Esophagus muscularis mucosa (tissue), 4 donors: ENCODE measurements around the gene TBCE. TPM values are rescaled to one million over a fixed set of nuclear protein-coding genes. Genes with fewer than 3 reads are reported as not detected.

Source experiments
- DNase-seq: peaks from one replicate; pipeline ENCODE4 v3.0.0-alpha.2; 2017; ENCODE audit errors: extremely low spot score
- H3K27ac ChIP-seq, 4 donors: fragments of 200-600 bp; sonication (generic); replicated peaks in 1 of 4; 1 replicate in 3 of 4; 2 replicates in 1 of 4; pipeline ENCODE4 v1.5.1; 2016 to 2019; ENCODE audit warnings: mild to moderate bottlenecking in 1 of 4
- H3K27me3 ChIP-seq, 4 donors: fragments of 200-600 bp; sonication (generic); one replicate each; pipeline versions ENCODE4 v1.5.1 to v1.6.0; 2016 to 2019
- H3K36me3 ChIP-seq, 4 donors: fragments of 200-600 bp; sonication (generic); one replicate each; pipeline ENCODE4 v1.5.1; 2016 to 2019
- H3K4me1 ChIP-seq, 4 donors: fragments of 200-600 bp; sonication (generic); one replicate each; pipeline ENCODE4 v1.5.1; 2016 to 2019
- H3K4me3 ChIP-seq, 4 donors: fragments of 200-600 bp; sonication (generic); 1 replicate in 2 of 4; 2 replicates in 2 of 4; pipeline ENCODE4 v1.5.1; 2016 to 2019; ENCODE audit warnings: mild to moderate bottlenecking in 4 of 4, moderate library complexity in 1 of 4
- H3K9me3 ChIP-seq, 4 donors: fragments of 200-600 bp; sonication (generic); 1 replicate in 3 of 4; 2 replicates in 1 of 4; pipeline ENCODE4 v1.5.1; 2016 to 2019
- CTCF ChIP-seq, 3 experiments: fragments of 200-600 bp in 2 of 3; fragments of 450-650 bp in 1 of 3; sonication (generic) in 2 of 3; IDR thresholded peaks; one replicate each; pipeline ENCODE4 v1.5.1; 2017 to 2019; ENCODE audit warnings: antibody characterized with exemption in 3 of 3, mild to moderate bottlenecking in 2 of 3, moderate library complexity in 1 of 3
- EP300 ChIP-seq: sonication (generic); formaldehyde crosslinking; IDR thresholded peaks from one replicate; pipeline ENCODE4 v1.6.1; 2017; ENCODE audit warnings: antibody characterized with exemption
- POLR2A ChIP-seq: fragments of 450-650 bp; IDR thresholded peaks from one replicate; pipeline ENCODE4 v1.6.1; 2017; ENCODE audit warnings: antibody characterized with exemption, moderate library complexity, mild to moderate bottlenecking, low read depth
- POLR2AphosphoS5 ChIP-seq, 2 donors: sonication (generic); formaldehyde crosslinking; IDR thresholded peaks; one replicate each; pipeline ENCODE4 v1.6.1; 2017; ENCODE audit warnings: antibody characterized with exemption in 2 of 2
- WGBS: methylation state at CpG from one replicate; pipeline ENCODE4 v1.1.5; 2018; 5-methylcytosine and 5-hydroxymethylcytosine counted together
- intact Hi-C: fragments of 100-400 bp; cut with DNase I; formaldehyde crosslinking; loops from one replicate; pipeline ENCODE4 v1.15.1; 2023
- total RNA-seq, 4 donors: library from RNA; depleted of rRNA; stranded (reverse); fragments of >200 nt; gene quantifications; one replicate each; pipeline versions ENCODE4 v1.1.0 to v1.2.1, GENCODE V29; 2016

Gene TBCE
- total RNA-seq, 4 donors from 2014 or later = 10.6 to 21.6 (median 15.3) TPM

DNA sequence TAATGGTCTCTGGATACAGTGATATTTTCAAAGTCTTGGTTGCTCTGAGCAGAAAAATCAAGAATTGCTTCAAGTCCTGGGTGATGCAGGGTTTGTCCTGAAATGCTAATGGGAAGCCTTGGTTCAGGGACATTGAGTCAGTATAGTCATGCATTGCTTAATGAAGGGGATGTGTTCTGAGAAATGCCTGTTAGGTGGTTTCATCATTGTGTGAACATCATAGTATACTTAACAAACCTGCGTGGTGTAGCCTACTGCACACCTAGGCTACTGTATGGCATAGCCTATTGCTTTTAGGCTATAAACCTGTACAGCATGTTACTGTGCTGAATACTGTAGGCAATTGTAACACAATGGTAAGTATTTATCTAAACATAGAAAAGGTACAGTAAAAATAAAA is 36.4 kb downstream of the TBCE start:
- peaks cover 0 to 13% (median 4%) of the 10 kb centered on the region in 4 donors for H3K36me3 ChIP-seq
- H3K27ac ChIP-seq = no peak overlapping the region
- H3K27me3 ChIP-seq = no peaks in the 10 kb centered on the region
- H3K4me1 ChIP-seq = peaks cover 0 to 2% (median 0%) of the 10 kb centered on the region in 4 donors
- no peaks in the 10 kb centered on the region for H3K9me3 ChIP-seq
- no peak for TF ChIP-seq POLR2A
- no peak for TF ChIP-seq POLR2AphosphoS5 (IDR thresholded peaks at IDR 0.05)
- TF ChIP-seq EP300 = no peak
- TF ChIP-seq CTCF (IDR thresholded peaks at IDR 0.05) = no peak
- intact Hi-C loops = no loop called here
- WGBS = 73% methylated on average over 1 of the region's 1 CpG
- DNase-seq = no peak
- no peak overlapping the region for H3K4me3 ChIP-seq

DNA sequence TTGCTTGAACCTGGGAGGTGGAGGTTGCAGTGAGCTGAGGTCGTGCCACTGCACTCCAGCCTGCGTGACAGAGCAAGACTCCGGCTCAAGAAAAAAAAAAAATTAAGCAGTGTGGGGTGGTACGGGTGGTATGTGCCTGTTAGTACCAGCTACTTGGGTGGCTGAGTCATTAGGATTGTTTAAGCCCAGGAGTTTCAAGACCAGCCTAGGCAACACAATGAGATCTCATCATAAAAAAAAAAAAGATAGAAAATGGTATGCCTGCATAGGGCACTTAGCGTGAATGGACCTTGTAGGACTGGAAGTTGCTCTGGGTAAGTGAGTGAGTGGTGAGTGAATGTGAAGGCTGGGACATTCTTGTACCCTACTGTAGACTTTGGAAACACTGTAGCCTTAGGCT is 37.0 kb downstream of the TBCE start:
- Histone ChIP-seq H3K27me3 (no peaks in the 10 kb centered on the region), H3K36me3 (peaks cover 0 to 13% (median 4%) of the 10 kb centered on the region in 4 donors), H3K4me3 (no peak overlapping the region), H3K27ac (no peak overlapping the region), H3K9me3 (no peaks in the 10 kb centered on the region), H3K4me1 (peaks cover 0 to 3% (median 1%) of the 10 kb centered on the region in 4 donors)
- TF ChIP-seq POLR2A (no peak), POLR2AphosphoS5 (IDR thresholded peaks at IDR 0.05) (no peak), CTCF (IDR thresholded peaks at IDR 0.05) (no peak), EP300 (no peak)
- intact Hi-C loops = no loop called here
- no peak for DNase-seq
- WGBS = 96% methylated on average over 5 of the region's 5 CpGs

- no peak for DNase-seq
- no peaks in the 10 kb centered on the region for H3K9me3 ChIP-seq
- peaks cover 0 to 8% (median 2%) of the 10 kb centered on the region in 4 donors for H3K36me3 ChIP-seq
- no peak overlapping the region for H3K27ac ChIP-seq
- H3K4me3 ChIP-seq = no peak overlapping the region
- H3K4me1 ChIP-seq = peaks cover 0 to 6% (median 6%) of the 10 kb centered on the region in 4 donors
- no peaks in the 10 kb centered on the region for H3K27me3 ChIP-seq
- WGBS = 84% methylated on average over 5 of the region's 5 CpGs
- intact Hi-C loops = no loop called here
- TF ChIP-seq CTCF (IDR thresholded peaks at IDR 0.05) (no peak), POLR2AphosphoS5 (IDR thresholded peaks at IDR 0.05) (no peak), POLR2A (no peak), EP300 (no peak)
These were observed 40.2 kb downstream of the TBCE start for GRCh38 chr1:235407419-235407818.

DNA sequence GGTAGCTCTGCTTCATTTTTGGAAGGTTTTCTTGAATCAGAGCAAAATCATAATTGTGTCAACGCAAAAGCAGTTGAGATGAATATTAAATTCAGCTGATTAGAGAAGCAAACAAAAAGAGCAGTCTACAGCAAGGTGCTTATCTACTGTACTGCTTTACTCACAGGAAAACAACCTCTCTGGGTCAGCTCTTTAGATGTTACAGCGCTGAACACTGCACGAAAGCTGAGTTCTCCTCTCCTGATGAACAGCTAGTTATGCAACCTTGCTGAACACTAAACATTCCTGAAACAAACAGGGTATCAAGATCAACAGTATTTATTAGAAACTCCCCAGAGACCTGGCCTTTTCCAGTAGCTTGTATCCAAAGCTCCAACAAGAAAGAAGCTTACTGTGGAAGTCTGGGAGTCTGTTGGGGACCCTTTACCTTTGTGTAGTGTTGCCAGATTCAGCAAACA is 41.3 kb downstream of the TBCE start:
- no peak overlapping the region for H3K4me3 ChIP-seq
- TF ChIP-seq POLR2AphosphoS5 (IDR thresholded peaks at IDR 0.05) = no peak
- no peak for TF ChIP-seq CTCF (IDR thresholded peaks at IDR 0.05)
- TF ChIP-seq EP300 = no peak
- no peak for TF ChIP-seq POLR2A
- H3K27me3 ChIP-seq = no peaks in the 10 kb centered on the region
- no peaks in the 10 kb centered on the region for H3K9me3 ChIP-seq
- peaks cover 0 to 6% (median 6%) of the 10 kb centered on the region in 4 donors for H3K4me1 ChIP-seq
- intact Hi-C loops = no loop called here
- WGBS = 74% methylated on average over 3 of the region's 3 CpGs
- no peak overlapping the region for H3K27ac ChIP-seq
- no peak for DNase-seq
- no peaks in the 10 kb centered on the region for H3K36me3 ChIP-seq
